Calu3 (cell line): ENCODE measurements around the gene ADGRV1. TPM values are rescaled to one million over a fixed set of nuclear protein-coding genes. Genes with fewer than 3 reads are reported as not detected.
"Not testable (repeated sequence)": the region's sequence is repeated elsewhere in the genome, so short reads cannot be mapped to it uniquely, and the experiment has no call there.

ENCODE experiments used
- BruUV-seq: library from RNA; stranded (reverse); fragments of 400-500 nt; replicated peaks from 2 replicates; lab custom pipeline; 2021; lab: Mats Ljungman, UMichigan
- CTCF ChIA-PET: fragments of 300-600 bp; sonication (Branson Sonifier 250); formaldehyde crosslinking; loops from one replicate; lab custom pipeline; 2022; ENCODE audit warnings: antibody characterized with exemption; lab: Charles Lee
- DNase-seq: peaks from one replicate; pipeline ENCODE4 v3.0.0; 2022
- H3K27ac Mint-ChIP-seq: one replicate; pipeline ENCODE4 v1.8.0; 2022; ENCODE audit warnings: mixed read lengths; ENCODE audit not compliant: unreplicated experiment
- H3K27me3 Mint-ChIP-seq: one replicate; pipeline ENCODE4 v1.8.0; 2022; ENCODE audit warnings: mixed read lengths; ENCODE audit not compliant: unreplicated experiment
- H3K36me3 Mint-ChIP-seq: one replicate; pipeline ENCODE4 v1.8.0; 2022; ENCODE audit warnings: mild to moderate bottlenecking, moderate library complexity, mixed read lengths; ENCODE audit not compliant: insufficient read depth, unreplicated experiment
- H3K4me1 Mint-ChIP-seq: one replicate; pipeline ENCODE4 v1.8.0; 2022; ENCODE audit warnings: mild to moderate bottlenecking, low read depth, mixed read lengths; ENCODE audit not compliant: unreplicated experiment
- H3K4me3 Mint-ChIP-seq: one replicate; pipeline ENCODE4 v1.8.0; 2022; ENCODE audit warnings: mild to moderate bottlenecking, low read depth, moderate library complexity, mixed read lengths; ENCODE audit not compliant: unreplicated experiment
- H3K9me3 Mint-ChIP-seq: one replicate; pipeline ENCODE4 v1.8.0; 2022; ENCODE audit warnings: low read depth, mixed read lengths; ENCODE audit not compliant: unreplicated experiment
- intact Hi-C: fragments of 100-400 bp; cut with micrococcal nuclease; formaldehyde crosslinking; loops from one replicate; pipeline ENCODE4 v1.10.0; 2022; ENCODE audit not compliant: unreplicated experiment
- total RNA-seq: library from RNA; stranded (reverse); gene quantifications from 2 replicates; pipeline ENCODE4 v1.2.3, GENCODE V29; 2022
- TF ChIP-seq, protein P1 (sequence below): fragments of 200-600 bp; IDR thresholded peaks from one replicate; pipeline ENCODE4 v1.8.0; 2022; ENCODE audit warnings: antibody characterized with exemption; ENCODE audit not compliant: unreplicated experiment

The ADGRV1 gene
- total RNA-seq, 1 experiment from 2014 or later, result 1.8 TPM

DNA sequence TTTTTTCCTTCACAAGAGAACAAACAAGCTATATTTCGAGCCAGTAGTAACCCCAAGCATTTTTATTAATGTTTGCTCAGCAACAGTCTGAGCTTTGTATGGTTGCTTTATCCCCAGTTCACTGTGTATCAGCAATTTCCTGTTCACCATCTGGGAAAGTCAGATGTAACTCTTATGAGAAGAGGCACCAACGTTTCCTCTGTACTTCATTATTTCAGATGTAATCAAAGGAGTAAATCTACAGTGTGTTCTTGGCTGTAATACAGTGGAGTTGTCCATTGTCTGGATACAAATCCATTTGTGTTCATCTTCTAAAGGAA lies 484.3 kb downstream of the ADGRV1 start:
- Mint-ChIP-seq H3K27ac (no peak overlapping the region), H3K36me3 (no peaks in the 10 kb centered on the region), H3K4me3 (no peak overlapping the region), H3K4me1 (no peaks in the 10 kb centered on the region), H3K9me3 (peaks cover 13% of the 10 kb centered on the region), H3K27me3 (no peaks in the 10 kb centered on the region)
- DNase-seq, result no peak
- CTCF ChIA-PET, result no interaction called here
- BruUV-seq, result no TSS peak
- intact Hi-C loops, result no loop called here
- TF ChIP-seq, protein P1, sequence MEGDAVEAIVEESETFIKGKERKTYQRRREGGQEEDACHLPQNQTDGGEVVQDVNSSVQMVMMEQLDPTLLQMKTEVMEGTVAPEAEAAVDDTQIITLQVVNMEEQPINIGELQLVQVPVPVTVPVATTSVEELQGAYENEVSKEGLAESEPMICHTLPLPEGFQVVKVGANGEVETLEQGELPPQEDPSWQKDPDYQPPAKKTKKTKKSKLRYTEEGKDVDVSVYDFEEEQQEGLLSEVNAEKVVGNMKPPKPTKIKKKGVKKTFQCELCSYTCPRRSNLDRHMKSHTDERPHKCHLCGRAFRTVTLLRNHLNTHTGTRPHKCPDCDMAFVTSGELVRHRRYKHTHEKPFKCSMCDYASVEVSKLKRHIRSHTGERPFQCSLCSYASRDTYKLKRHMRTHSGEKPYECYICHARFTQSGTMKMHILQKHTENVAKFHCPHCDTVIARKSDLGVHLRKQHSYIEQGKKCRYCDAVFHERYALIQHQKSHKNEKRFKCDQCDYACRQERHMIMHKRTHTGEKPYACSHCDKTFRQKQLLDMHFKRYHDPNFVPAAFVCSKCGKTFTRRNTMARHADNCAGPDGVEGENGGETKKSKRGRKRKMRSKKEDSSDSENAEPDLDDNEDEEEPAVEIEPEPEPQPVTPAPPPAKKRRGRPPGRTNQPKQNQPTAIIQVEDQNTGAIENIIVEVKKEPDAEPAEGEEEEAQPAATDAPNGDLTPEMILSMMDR, result no peak

DNA sequence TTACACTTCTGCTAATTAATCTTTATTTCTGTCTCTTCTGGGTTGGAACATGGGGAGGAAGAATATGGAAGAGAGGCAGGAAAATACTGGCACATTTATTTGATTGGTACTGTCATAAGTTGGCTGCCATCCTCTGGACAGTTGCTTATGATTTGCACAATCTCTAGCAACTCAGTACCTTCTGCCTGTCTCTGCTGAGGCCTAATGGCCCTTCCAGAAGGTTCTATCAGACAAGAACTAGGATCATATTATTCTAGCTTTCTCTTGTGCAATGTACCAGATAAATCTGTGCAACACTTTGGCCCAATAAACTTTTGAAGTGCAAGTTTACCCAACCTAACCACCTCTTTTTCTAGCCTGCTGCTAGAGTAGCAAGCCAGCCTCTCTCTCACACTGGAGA lies 489.5 kb downstream of the ADGRV1 start:
- Mint-ChIP-seq H3K9me3 (peaks cover 9% of the 10 kb centered on the region), H3K4me3 (no peak overlapping the region), H3K4me1 (peaks cover 5% of the 10 kb centered on the region), H3K36me3 (no peaks in the 10 kb centered on the region), H3K27ac (no peak overlapping the region), H3K27me3 (no peaks in the 10 kb centered on the region)
- CTCF ChIA-PET, result no interaction called here
- no peak for DNase-seq
- TF ChIP-seq, protein P1, result no peak
- BruUV-seq, result no TSS peak
- intact Hi-C loops, result no loop called here

DNA sequence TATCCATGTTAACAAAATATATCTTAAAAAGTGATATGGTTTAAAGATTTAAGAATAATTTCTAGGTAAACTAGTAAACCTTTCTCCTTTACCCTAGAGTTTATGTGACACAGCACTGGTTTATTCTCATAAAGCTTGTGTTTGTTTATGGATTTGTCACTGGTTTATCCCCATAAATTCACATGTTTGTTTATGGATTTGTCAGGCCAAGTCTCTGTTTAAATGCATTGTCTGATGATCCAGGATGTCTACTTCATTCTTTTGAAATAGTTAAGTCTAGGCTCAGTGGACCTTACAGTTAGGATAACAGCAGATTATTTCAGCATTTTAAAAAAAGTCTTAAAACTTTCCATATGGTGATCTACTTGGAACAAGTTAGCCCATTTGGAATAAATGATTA lies 490.5 kb downstream of the ADGRV1 start:
- intact Hi-C loops, result no loop called here
- H3K4me3 Mint-ChIP-seq, result no peak overlapping the region
- no peaks in the 10 kb centered on the region for H3K36me3 Mint-ChIP-seq
- CTCF ChIA-PET, result no interaction called here
- no peak for DNase-seq
- H3K9me3 Mint-ChIP-seq, result peaks cover 9% of the 10 kb centered on the region
- TF ChIP-seq, protein P1, result no peak
- no peak overlapping the region for H3K27ac Mint-ChIP-seq
- no peaks in the 10 kb centered on the region for H3K27me3 Mint-ChIP-seq
- no TSS peak for BruUV-seq
- peaks cover 15% of the 10 kb centered on the region for H3K4me1 Mint-ChIP-seq

DNA sequence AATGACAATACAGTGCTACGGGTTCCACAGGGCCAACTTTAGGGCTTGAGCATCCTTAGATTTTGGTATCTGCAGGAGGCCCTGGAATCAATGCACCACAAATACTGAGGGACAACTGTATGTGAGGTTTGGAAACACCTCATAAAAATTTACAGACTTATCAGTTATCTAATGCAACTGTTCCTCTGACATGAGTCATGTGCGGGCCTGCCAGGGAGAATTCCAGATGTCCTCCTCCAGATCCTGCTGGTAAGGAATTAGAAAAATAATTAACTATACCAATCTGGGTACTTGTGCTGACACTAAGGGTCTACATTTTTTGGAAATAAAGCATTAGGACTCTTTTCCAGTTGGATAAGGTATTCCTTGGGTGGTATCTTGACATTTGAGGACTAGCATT lies 491.2 kb downstream of the ADGRV1 start:
- Mint-ChIP-seq H3K9me3 (peaks cover 7% of the 10 kb centered on the region), H3K27ac (no peak overlapping the region), H3K4me1 (peaks cover 15% of the 10 kb centered on the region), H3K36me3 (no peaks in the 10 kb centered on the region), H3K27me3 (no peaks in the 10 kb centered on the region), H3K4me3 (no peak overlapping the region)
- CTCF ChIA-PET, result no interaction called here
- TF ChIP-seq, protein P1, result no peak
- intact Hi-C loops, result no loop called here
- no TSS peak for BruUV-seq
- DNase-seq, result no peak

DNA sequence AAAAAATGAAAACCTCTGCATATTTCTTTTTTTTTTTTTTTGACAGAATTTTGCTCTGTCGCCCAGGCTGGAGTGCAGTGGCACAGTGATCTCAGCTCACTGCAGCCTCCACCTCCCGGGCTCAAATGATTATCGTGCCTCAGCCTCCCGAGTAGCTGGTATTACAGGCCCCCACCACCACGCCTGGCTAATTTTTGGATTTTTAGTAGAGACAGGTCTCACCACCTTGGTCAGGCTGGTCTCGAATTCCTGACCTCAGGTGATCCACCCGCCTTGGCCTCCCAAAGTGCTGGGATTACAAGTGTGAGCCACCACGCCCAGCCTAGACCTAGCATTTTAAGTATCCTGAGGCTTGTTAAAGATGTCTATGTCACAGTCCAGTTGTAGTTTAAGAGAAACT lies 493.8 kb downstream of the ADGRV1 start:
- DNase-seq, H3K27me3 Mint-ChIP-seq, CTCF ChIA-PET, H3K4me3 Mint-ChIP-seq, H3K9me3 Mint-ChIP-seq, H3K36me3 Mint-ChIP-seq, BruUV-seq, H3K27ac Mint-ChIP-seq, intact Hi-C loops: not testable (repeated sequence)
- H3K4me1 Mint-ChIP-seq, result peaks cover 15% of the 10 kb centered on the region
